Activated naive CD8-positive, alpha-beta T cell (primary cell): ENCODE measurements around the gene VDR.
A peak's percentile ranks its signal among the peaks of the same experiment; 100 is the strongest.

Experiments
- H3K27ac Mint-ChIP-seq: one replicate; pipeline ENCODE4 v1.8.0; 2021; ENCODE audit warnings: mixed read lengths
- H3K27me3 Mint-ChIP-seq: one replicate; pipeline ENCODE4 v1.8.0; 2021; ENCODE audit warnings: mixed read lengths
- H3K36me3 Mint-ChIP-seq: one replicate; pipeline ENCODE4 v1.8.0; 2021; ENCODE audit warnings: mixed read lengths
- H3K4me1 Mint-ChIP-seq: one replicate; pipeline ENCODE4 v1.8.0; 2021; ENCODE audit warnings: low read depth, mixed read lengths
- H3K4me3 Mint-ChIP-seq: one replicate; pipeline ENCODE4 v1.8.0; 2021; ENCODE audit warnings: mild to moderate bottlenecking, mixed read lengths
- H3K9me3 Mint-ChIP-seq: one replicate; pipeline ENCODE4 v1.8.0; 2021; ENCODE audit warnings: low read depth, mixed read lengths

The VDR gene

GRCh38 chr12:47907851-47908454 is 3.2 kb upstream of the VDR start:
- H3K27me3 Mint-ChIP-seq, result no peaks in the 10 kb centered on the region
- no peak overlapping the region for H3K4me3 Mint-ChIP-seq
- no peaks in the 10 kb centered on the region for H3K36me3 Mint-ChIP-seq
- H3K4me1 Mint-ChIP-seq, result peaks cover 20% of the 10 kb centered on the region
- no peaks in the 10 kb centered on the region for H3K9me3 Mint-ChIP-seq
- H3K27ac Mint-ChIP-seq, result no peak overlapping the region

- H3K27me3 Mint-ChIP-seq, result no peaks in the 10 kb centered on the region
- H3K4me3 Mint-ChIP-seq, result peak overlapping the region; percentile 97
- H3K4me1 Mint-ChIP-seq, result peaks cover 49% of the 10 kb centered on the region
- H3K9me3 Mint-ChIP-seq, result no peaks in the 10 kb centered on the region
- H3K36me3 Mint-ChIP-seq, result peaks cover 5% of the 10 kb centered on the region
- peak overlapping the region; percentile 93 for H3K27ac Mint-ChIP-seq
These were observed 674 bp downstream of the VDR start for GRCh38 chr12:47903927-47904712.

- Mint-ChIP-seq H3K27ac (peak overlapping the region; percentile 93), H3K9me3 (no peaks in the 10 kb centered on the region), H3K36me3 (peaks cover 5% of the 10 kb centered on the region)
These were observed 1.6 kb downstream of the VDR start for GRCh38 chr12:47903151-47903611.

GRCh38 chr12:47902131-47902639 is 2.6 kb downstream of the VDR start:
- H3K27ac Mint-ChIP-seq, result no peak overlapping the region
- H3K4me3 Mint-ChIP-seq, result peak overlapping the region; percentile 97
- no peaks in the 10 kb centered on the region for H3K9me3 Mint-ChIP-seq
- H3K4me1 Mint-ChIP-seq, result peaks cover 49% of the 10 kb centered on the region
- H3K36me3 Mint-ChIP-seq, result peaks cover 9% of the 10 kb centered on the region
- H3K27me3 Mint-ChIP-seq, result no peaks in the 10 kb centered on the region

More at GRCh38 chr12:47903151-47903611, 1.6 kb downstream of the VDR start:
- H3K4me3 Mint-ChIP-seq, result peak overlapping the region; percentile 97
- H3K4me1 Mint-ChIP-seq, result peaks cover 49% of the 10 kb centered on the region
- H3K27me3 Mint-ChIP-seq, result no peaks in the 10 kb centered on the region

GRCh38 chr12:47901718-47902093 is 3.1 kb downstream of the VDR start:
- Mint-ChIP-seq H3K27ac (no peak overlapping the region), H3K27me3 (no peaks in the 10 kb centered on the region), H3K4me3 (peak overlapping the region; percentile 45), H3K36me3 (peaks cover 11% of the 10 kb centered on the region), H3K9me3 (no peaks in the 10 kb centered on the region), H3K4me1 (peaks cover 50% of the 10 kb centered on the region)

GRCh38 chr12:47901063-47901717 is 3.6 kb downstream of the VDR start:
- H3K9me3 Mint-ChIP-seq, result no peaks in the 10 kb centered on the region
- H3K36me3 Mint-ChIP-seq, result peaks cover 11% of the 10 kb centered on the region
- H3K4me1 Mint-ChIP-seq, result peaks cover 55% of the 10 kb centered on the region
- H3K4me3 Mint-ChIP-seq, result peak overlapping the region; percentile 45
- no peaks in the 10 kb centered on the region for H3K27me3 Mint-ChIP-seq
- H3K27ac Mint-ChIP-seq, result no peak overlapping the region

DNA sequence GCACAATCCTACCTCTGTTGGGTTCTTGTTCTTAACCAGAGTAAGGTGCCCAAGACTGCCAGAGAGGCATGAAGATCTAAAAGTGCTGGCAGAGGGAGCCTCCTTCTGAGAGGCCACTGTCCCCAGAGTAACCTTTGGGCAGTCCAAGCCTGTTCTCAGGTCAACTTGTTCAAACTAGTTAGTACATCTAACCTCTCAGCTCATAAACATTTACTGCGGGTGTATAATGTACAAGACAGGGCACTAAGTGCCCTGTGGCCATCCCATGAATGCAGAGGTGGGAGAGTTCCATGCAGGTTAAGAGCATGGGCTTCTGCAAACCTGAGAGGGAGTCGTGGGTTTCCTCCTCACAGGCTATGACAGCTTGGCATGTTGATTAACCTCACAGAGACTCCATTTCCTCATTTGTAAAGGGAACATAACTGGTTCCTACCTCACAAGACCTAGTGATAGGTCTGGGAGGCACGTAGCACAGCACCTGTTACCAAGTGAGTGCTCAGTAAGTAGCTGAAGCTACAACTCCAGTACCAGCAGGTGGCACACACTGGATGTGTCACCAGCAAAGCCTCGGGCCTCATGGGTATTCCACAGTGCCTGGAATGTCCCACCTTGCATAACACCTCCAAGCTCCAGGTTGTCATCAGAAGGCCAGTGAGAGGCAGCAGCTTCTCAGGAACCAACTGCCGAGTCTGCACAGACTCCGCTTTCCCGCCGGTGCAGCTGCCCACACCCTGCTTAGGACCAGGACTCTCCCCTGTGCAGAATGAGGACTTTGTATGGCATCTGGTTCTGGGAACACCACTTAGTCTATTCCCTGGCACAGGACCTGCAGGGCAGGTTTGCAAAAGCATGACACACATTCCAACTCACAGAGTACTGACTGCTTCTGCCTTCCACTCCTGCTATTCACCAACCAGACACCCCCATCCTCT is 4.4 kb downstream of the VDR start:
- Mint-ChIP-seq H3K27me3 (peaks cover 2% of the 10 kb centered on the region), H3K9me3 (no peaks in the 10 kb centered on the region), H3K4me3 (peak overlapping the region; percentile 45), H3K36me3 (peaks cover 15% of the 10 kb centered on the region), H3K27ac (no peak overlapping the region), H3K4me1 (peaks cover 53% of the 10 kb centered on the region)

GRCh38 chr12:47899466-47899865 is 5.3 kb downstream of the VDR start:
- H3K4me1 Mint-ChIP-seq, result peaks cover 51% of the 10 kb centered on the region
- H3K9me3 Mint-ChIP-seq, result no peaks in the 10 kb centered on the region
- H3K27me3 Mint-ChIP-seq, result peaks cover 2% of the 10 kb centered on the region
- H3K27ac Mint-ChIP-seq, result no peak overlapping the region
- H3K36me3 Mint-ChIP-seq, result peaks cover 15% of the 10 kb centered on the region
- H3K4me3 Mint-ChIP-seq, result no peak overlapping the region

- Mint-ChIP-seq H3K27me3 (peaks cover 2% of the 10 kb centered on the region), H3K36me3 (peaks cover 17% of the 10 kb centered on the region), H3K4me1 (peaks cover 36% of the 10 kb centered on the region), H3K9me3 (no peaks in the 10 kb centered on the region), H3K4me3 (no peak overlapping the region), H3K27ac (no peak overlapping the region)
These were observed 8.2 kb downstream of the VDR start for GRCh38 chr12:47896633-47897032.

DNA sequence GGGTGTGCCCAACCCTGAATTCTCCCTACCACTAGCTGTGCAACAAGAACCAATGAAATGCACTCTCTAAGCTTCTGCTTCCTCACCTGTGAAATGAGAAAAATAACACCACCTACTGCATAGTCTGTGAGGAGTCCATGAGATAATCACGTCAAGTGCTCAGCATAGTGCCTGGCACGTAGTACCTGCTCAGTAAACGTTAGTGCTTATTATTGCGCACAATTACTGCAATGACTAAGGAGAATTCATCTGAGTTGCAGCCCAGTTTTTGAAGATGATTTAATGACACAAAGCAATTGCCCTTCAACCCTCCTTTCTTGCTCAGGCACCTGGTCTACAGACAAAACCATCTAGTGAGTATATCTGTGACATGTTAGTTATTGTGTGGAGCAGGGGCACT is 8.8 kb downstream of the VDR start:
- H3K4me3 Mint-ChIP-seq, result no peak overlapping the region
- peak overlapping the region; percentile 34 for H3K27ac Mint-ChIP-seq
- H3K4me1 Mint-ChIP-seq, result peaks cover 30% of the 10 kb centered on the region
- no peaks in the 10 kb centered on the region for H3K9me3 Mint-ChIP-seq
- peaks cover 15% of the 10 kb centered on the region for H3K36me3 Mint-ChIP-seq
- peaks cover 2% of the 10 kb centered on the region for H3K27me3 Mint-ChIP-seq

DNA sequence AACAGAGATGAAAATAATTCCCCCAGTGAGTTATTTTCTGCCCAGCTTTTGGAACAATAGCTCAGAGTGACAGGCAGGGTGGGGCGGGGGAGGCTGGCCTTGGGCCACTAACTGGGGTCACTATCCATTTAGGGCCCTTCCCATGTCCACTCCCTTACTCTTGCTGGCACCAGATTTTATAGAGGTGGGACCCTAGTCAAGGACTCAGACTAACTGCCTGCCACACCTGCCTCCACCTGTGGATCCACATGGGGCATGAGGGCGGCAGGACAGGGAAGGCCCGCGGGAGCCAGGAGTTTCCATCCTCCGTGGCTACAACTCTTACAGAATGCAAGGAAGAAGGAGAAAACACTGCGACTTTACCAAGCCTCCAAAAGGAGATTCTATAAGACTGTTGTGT is 10.1 kb downstream of the VDR start:
- Mint-ChIP-seq H3K27me3 (peaks cover 4% of the 10 kb centered on the region), H3K36me3 (peaks cover 12% of the 10 kb centered on the region), H3K9me3 (no peaks in the 10 kb centered on the region), H3K4me1 (peaks cover 16% of the 10 kb centered on the region), H3K4me3 (no peak overlapping the region), H3K27ac (no peak overlapping the region)

DNA sequence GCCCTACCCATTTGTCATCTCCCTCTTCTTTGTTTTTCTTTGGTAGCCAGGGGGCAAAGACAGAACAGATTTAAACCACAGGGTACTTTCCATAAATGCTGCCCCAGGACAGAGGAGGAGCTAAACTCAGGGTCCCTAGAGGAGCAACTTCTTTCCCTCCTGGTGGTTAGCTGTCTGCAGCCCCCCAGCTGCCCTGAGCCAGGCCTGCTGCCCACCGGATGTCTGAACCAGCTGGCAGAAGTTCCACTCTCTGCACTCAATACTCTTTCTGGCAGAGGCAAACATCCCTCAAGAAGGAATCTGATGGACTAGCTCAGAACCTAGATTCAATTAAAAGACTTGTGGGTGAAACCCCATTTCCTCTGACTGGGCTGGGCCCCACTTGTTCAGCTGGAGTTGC is 10.7 kb downstream of the VDR start:
- H3K36me3 Mint-ChIP-seq, result peaks cover 12% of the 10 kb centered on the region
- no peaks in the 10 kb centered on the region for H3K9me3 Mint-ChIP-seq
- no peak overlapping the region for H3K4me3 Mint-ChIP-seq
- H3K4me1 Mint-ChIP-seq, result peaks cover 19% of the 10 kb centered on the region
- H3K27ac Mint-ChIP-seq, result no peak overlapping the region
- peaks cover 4% of the 10 kb centered on the region for H3K27me3 Mint-ChIP-seq

- Mint-ChIP-seq H3K36me3 (peaks cover 12% of the 10 kb centered on the region), H3K27me3 (peaks cover 4% of the 10 kb centered on the region)
These were observed 12.0 kb downstream of the VDR start for GRCh38 chr12:47892819-47893218.

DNA sequence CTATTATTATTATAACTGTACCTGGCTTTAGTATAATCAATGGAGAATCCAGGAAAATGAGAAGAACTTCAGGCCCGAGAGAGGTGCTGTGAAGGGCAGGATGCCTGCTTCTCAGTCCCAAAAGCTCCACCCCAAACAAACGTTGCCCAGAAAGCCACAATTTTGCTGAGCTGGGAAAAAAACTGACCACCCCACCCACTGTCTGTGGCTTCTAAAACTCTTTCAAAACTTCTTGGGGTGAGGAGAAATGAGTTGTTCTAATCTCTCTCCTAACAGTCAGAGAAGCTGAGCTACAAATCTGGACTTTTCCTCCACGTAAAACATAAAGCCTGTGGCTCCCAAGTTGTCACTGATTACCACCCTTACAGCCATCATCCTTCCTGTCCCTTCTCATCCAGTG is 13.4 kb downstream of the VDR start:
- Mint-ChIP-seq H3K4me1 (peaks cover 28% of the 10 kb centered on the region), H3K27me3 (peaks cover 4% of the 10 kb centered on the region), H3K9me3 (no peaks in the 10 kb centered on the region), H3K4me3 (no peak overlapping the region), H3K36me3 (peaks cover 6% of the 10 kb centered on the region), H3K27ac (no peak overlapping the region)

More at GRCh38 chr12:47892819-47893218, 12.0 kb downstream of the VDR start:
- Mint-ChIP-seq H3K27ac (no peak overlapping the region), H3K9me3 (no peaks in the 10 kb centered on the region), H3K4me1 (peaks cover 26% of the 10 kb centered on the region), H3K4me3 (no peak overlapping the region)
